Activated B cell treated with CpG ODN at 0.5 μM for 24 hours (primary cell): ENCODE results near the gene RPS6KA2. TPM values are rescaled to one million over a fixed set of nuclear protein-coding genes. Genes with fewer than 3 reads are reported as not detected.

Source experiments
- ATAC-seq: fragments of 200-7000 bp; cut with Tn5 transposase; one replicate; pipeline ENCODE4 v1.10.0; 2021; ENCODE audit warnings: low read depth, mild to moderate bottlenecking, moderate library complexity
- CTCF ChIA-PET: fragments of 350-600 bp; sonication (Branson Sonifier 250); formaldehyde crosslinking; loops from one replicate; lab custom pipeline; 2021; ENCODE audit warnings: antibody characterized with exemption; lab: Charles Lee
- POLR2A ChIA-PET: fragments of 350-600 bp; sonication (Branson Sonifier 250); formaldehyde crosslinking; loops from one replicate; lab custom pipeline; 2021; ENCODE audit warnings: antibody characterized with exemption; lab: Charles Lee
- DNase-seq: peaks from one replicate; pipeline ENCODE4 v3.0.0; 2022
- H3K27ac Mint-ChIP-seq: one replicate; pipeline ENCODE4 v1.8.0; 2020; ENCODE audit warnings: mixed read lengths
- H3K27me3 Mint-ChIP-seq: one replicate; pipeline ENCODE4 v1.8.0; 2021; ENCODE audit warnings: mixed read lengths
- H3K36me3 Mint-ChIP-seq: one replicate; pipeline ENCODE4 v1.8.0; 2021; ENCODE audit warnings: low read depth, mixed read lengths
- H3K4me1 Mint-ChIP-seq: one replicate; pipeline ENCODE4 v1.8.0; 2021; ENCODE audit warnings: mixed read lengths
- H3K4me3 Mint-ChIP-seq: one replicate; pipeline ENCODE4 v1.8.0; 2020; ENCODE audit warnings: mild to moderate bottlenecking, mixed read lengths
- H3K9me3 Mint-ChIP-seq: one replicate; pipeline ENCODE4 v1.8.0; 2020; ENCODE audit warnings: mixed read lengths
- intact Hi-C: fragments of 100-400 bp; cut with micrococcal nuclease; formaldehyde crosslinking; loops from one replicate; pipeline ENCODE4 v1.15.1; 2024
- total RNA-seq: library from RNA; stranded (reverse); gene quantifications from 2 replicates; pipeline ENCODE4 v1.2.3, GENCODE V29; 2022
- TF ChIP-seq, protein P1 (sequence below): fragments of 200-600 bp; IDR thresholded peaks from one replicate; pipeline ENCODE4 v1.8.0; 2022; ENCODE audit warnings: antibody characterized with exemption, mild to moderate bottlenecking

The RPS6KA2 gene
- total RNA-seq, 1 donor from 2014 or later, result 14.4 TPM

- Mint-ChIP-seq H3K36me3 (no peaks in the 10 kb centered on the region), H3K4me1 (no peaks in the 10 kb centered on the region), H3K9me3 (peaks cover 6% of the 10 kb centered on the region), H3K4me3 (no peak overlapping the region), H3K27me3 (peaks cover 5% of the 10 kb centered on the region), H3K27ac (no peak overlapping the region)
- intact Hi-C loops, result no loop called here
- ChIA-PET POLR2A (no interaction called here), CTCF (no interaction called here)
- ATAC-seq, result no peak
- no peak for DNase-seq
- TF ChIP-seq, protein P1, sequence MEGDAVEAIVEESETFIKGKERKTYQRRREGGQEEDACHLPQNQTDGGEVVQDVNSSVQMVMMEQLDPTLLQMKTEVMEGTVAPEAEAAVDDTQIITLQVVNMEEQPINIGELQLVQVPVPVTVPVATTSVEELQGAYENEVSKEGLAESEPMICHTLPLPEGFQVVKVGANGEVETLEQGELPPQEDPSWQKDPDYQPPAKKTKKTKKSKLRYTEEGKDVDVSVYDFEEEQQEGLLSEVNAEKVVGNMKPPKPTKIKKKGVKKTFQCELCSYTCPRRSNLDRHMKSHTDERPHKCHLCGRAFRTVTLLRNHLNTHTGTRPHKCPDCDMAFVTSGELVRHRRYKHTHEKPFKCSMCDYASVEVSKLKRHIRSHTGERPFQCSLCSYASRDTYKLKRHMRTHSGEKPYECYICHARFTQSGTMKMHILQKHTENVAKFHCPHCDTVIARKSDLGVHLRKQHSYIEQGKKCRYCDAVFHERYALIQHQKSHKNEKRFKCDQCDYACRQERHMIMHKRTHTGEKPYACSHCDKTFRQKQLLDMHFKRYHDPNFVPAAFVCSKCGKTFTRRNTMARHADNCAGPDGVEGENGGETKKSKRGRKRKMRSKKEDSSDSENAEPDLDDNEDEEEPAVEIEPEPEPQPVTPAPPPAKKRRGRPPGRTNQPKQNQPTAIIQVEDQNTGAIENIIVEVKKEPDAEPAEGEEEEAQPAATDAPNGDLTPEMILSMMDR, result no peak
Measured at GRCh38 chr6:166645896-166646295, 18.8 kb upstream of the RPS6KA2 start.

GRCh38 chr6:166644681-166645080 lies 17.6 kb upstream of the RPS6KA2 start:
- no peak for DNase-seq
- H3K36me3 Mint-ChIP-seq, result no peaks in the 10 kb centered on the region
- H3K9me3 Mint-ChIP-seq, result peaks cover 6% of the 10 kb centered on the region
- no peak overlapping the region for H3K4me3 Mint-ChIP-seq
- peaks cover 8% of the 10 kb centered on the region for H3K4me1 Mint-ChIP-seq
- intact Hi-C loops, result no loop called here
- TF ChIP-seq, protein P1, result no peak
- ChIA-PET CTCF (no interaction called here), POLR2A (no interaction called here)
- peaks cover 11% of the 10 kb centered on the region for H3K27me3 Mint-ChIP-seq
- H3K27ac Mint-ChIP-seq, result no peak overlapping the region
- ATAC-seq, result no peak

DNA sequence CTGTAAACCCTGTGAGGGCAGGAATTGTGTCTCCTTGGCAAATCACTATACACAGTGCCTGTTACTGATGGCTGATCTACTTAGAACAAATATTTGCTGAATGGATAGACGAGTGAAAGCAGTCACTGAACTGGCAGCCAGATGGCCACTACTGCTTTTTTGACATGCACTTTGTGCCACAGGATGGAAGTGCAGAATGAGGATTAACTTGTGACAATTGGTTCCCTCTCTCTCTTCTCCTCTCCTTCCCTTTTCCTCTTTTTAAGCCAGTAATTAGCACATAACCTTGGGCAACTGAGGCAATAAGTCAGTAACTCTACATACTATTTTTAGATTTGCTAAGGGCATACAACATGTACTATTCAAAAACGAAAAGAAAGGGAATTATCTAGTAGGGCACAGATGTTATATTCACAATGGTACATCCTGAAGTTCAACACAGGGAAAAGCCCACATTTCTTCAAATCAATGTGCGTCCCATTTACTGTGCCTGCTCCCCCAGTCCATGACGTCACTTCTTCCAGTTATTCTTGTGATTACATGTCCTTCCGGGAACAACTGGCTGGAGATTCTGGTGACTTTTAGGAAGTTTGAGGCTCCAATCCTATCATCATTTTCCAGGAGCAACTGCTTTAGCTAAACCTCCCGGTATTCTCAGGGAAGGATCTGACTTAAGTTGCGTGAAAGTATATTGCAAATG lies 17.0 kb upstream of the RPS6KA2 start:
- POLR2A ChIA-PET, result no interaction called here
- intact Hi-C loops, result no loop called here
- H3K4me1 Mint-ChIP-seq, result peaks cover 11% of the 10 kb centered on the region

GRCh38 chr6:166642646-166643045 lies 15.6 kb upstream of the RPS6KA2 start:
- intact Hi-C loops, result no loop called here
- ChIA-PET POLR2A (no interaction called here), CTCF (no interaction called here)
- no peak overlapping the region for H3K4me3 Mint-ChIP-seq
- H3K27ac Mint-ChIP-seq, result no peak overlapping the region
- TF ChIP-seq, protein P1, result no peak
- no peaks in the 10 kb centered on the region for H3K36me3 Mint-ChIP-seq
- H3K4me1 Mint-ChIP-seq, result peaks cover 20% of the 10 kb centered on the region
- peaks cover 6% of the 10 kb centered on the region for H3K9me3 Mint-ChIP-seq
- DNase-seq, result no peak
- no peak for ATAC-seq
- peaks cover 25% of the 10 kb centered on the region for H3K27me3 Mint-ChIP-seq

More for the DNA sequence above, 17.0 kb upstream of the RPS6KA2 start:
- peaks cover 18% of the 10 kb centered on the region for H3K27me3 Mint-ChIP-seq
- H3K27ac Mint-ChIP-seq, result no peak overlapping the region
- TF ChIP-seq, protein P1, result no peak
- no peak for ATAC-seq
- CTCF ChIA-PET, result no interaction called here
- no peak overlapping the region for H3K4me3 Mint-ChIP-seq
- no peaks in the 10 kb centered on the region for H3K36me3 Mint-ChIP-seq
- DNase-seq, result no peak
- peaks cover 6% of the 10 kb centered on the region for H3K9me3 Mint-ChIP-seq

DNA sequence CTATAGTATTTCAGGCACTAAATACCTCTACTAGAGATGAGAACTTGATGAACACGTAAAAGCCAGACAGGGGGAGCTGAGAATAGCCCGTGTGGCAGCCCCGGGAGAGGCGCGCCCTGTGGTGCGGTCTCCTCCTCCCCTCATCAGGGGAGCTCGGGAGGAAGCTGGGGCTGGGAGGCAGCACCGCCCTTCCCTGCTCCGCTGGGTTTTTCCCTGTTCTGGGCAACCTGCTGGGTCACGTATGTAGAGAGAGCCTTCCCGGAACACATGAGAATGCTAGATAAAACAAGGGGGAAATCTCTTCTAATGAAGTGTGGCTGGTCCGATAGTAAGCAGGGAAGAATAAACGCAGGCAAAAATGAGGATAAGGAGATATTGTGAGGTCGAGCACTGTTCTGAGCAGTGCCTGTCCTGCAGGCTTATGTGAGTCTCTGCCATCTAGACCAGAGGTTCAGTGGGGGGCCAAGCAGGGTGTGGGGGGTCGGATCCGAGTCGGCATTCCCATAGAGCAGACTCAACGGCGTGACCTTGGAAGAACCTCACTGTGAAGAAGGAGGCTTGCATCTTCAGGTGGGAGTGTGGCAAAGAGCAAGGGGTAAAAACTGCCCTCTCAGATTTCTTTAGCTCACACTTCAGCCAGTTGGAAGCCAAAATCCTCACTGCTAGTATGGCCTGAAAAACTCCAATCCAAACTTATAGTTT lies 13.4 kb upstream of the RPS6KA2 start:
- no peak for DNase-seq
- H3K36me3 Mint-ChIP-seq, result no peaks in the 10 kb centered on the region
- ChIA-PET CTCF (no interaction called here), POLR2A (no interaction called here)
- TF ChIP-seq, protein P1, result no peak
- H3K27ac Mint-ChIP-seq, result no peak overlapping the region
- intact Hi-C loops, result no loop called here
- peaks cover 40% of the 10 kb centered on the region for H3K27me3 Mint-ChIP-seq
- peaks cover 6% of the 10 kb centered on the region for H3K9me3 Mint-ChIP-seq
- ATAC-seq, result no peak
- no peak overlapping the region for H3K4me3 Mint-ChIP-seq
- peaks cover 25% of the 10 kb centered on the region for H3K4me1 Mint-ChIP-seq
